ENCODE results near the gene C2CD4C.
"Not testable (repeated sequence)": the region's sequence is repeated elsewhere in the genome, so short reads cannot be mapped to it uniquely, and the experiment has no call there.

Gene C2CD4C

DNA sequence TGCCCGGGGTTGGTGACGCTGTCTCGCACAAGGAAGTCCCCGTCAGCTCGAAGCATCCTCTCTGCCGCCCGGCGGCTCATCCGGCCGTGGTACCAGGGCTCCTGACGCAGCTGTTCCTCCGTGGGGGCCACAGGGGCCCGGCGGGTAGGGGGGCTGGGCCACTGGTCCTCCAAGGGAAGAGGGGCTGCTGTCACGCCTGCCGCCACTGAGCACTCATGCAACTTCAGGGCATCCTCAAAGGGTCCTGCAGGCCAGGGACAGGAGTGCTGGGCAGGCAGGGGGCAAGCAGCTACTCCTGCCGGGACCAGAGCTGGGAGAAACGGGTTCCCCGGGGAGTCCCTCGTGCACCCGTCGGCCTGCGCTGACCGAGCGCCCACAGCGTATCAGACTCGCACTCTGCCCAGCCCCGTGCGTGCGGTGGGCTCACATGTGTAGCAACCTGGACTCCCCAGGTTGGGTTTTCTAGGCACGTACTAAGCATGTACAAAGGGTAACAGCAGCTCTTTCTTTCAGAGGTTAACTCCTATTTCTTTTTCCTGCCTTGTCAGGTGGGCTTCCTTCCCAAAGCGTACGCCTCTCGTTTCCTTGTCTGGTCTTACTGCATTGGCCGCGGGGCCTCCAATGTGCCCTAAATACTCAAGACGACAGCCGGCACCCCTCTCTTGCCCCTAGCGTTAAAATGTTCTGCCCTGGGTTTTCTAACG, 13.4 kb upstream of the C2CD4C start:
- in situ Hi-C loops (cut with HindIII; ENCODE audit: low pct_unique_long_range_greater_than_20kb, low sequenced_read_pairs), result no loop called here
- no peak for DNase-seq (ENCODE audit: low read depth in 1 of 2, low spot score in 1 of 2)
- no peak for TF ChIP-seq JUND (IDR thresholded peaks at IDR 0.05; ENCODE audit: low read depth)

DNA sequence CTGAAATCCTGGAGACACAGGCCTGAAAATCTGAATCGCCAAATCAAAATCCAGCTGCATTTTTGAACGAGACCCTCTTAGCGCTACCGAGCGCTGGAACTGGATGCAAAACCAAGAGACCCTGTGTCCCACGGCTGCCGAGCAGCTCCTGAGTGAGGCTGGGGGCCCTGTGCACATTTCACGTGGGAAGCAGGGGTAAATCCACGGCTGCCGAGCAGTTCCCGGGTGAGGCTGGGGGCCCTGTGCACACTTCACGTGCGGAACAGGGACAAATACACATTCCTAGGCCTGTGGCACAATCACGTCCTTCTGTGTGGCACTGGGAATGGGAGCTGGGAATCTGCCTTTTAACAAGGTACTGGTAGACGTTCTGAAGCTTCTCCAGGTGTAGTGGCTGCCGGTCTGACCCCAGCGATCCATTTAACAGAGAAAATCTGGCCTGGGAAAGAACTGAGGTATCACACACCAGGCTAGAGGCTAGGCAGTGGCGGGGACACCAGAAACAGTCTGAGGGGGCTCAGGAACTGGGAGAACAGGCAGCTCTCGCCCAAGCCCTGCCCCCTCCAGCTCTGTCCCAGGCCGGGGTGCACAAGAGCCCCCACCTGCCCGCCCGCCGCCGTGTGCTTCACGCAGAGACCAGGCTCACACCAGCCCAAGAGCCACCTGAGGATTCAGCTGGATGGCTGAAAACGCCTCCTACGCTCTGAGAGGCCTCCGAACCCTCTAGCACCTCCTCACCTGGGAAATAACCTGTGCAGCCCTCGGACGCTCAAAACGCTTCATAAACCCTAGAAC, 11.0 kb upstream of the C2CD4C start:
- DNase-seq (ENCODE audit: low read depth in 1 of 2, low spot score in 1 of 2), result no peak
- in situ Hi-C loops (cut with HindIII; ENCODE audit: low pct_unique_long_range_greater_than_20kb, low sequenced_read_pairs), result no loop called here
- TF ChIP-seq JUND (IDR thresholded peaks at IDR 0.05; ENCODE audit: low read depth), result no peak

DNA sequence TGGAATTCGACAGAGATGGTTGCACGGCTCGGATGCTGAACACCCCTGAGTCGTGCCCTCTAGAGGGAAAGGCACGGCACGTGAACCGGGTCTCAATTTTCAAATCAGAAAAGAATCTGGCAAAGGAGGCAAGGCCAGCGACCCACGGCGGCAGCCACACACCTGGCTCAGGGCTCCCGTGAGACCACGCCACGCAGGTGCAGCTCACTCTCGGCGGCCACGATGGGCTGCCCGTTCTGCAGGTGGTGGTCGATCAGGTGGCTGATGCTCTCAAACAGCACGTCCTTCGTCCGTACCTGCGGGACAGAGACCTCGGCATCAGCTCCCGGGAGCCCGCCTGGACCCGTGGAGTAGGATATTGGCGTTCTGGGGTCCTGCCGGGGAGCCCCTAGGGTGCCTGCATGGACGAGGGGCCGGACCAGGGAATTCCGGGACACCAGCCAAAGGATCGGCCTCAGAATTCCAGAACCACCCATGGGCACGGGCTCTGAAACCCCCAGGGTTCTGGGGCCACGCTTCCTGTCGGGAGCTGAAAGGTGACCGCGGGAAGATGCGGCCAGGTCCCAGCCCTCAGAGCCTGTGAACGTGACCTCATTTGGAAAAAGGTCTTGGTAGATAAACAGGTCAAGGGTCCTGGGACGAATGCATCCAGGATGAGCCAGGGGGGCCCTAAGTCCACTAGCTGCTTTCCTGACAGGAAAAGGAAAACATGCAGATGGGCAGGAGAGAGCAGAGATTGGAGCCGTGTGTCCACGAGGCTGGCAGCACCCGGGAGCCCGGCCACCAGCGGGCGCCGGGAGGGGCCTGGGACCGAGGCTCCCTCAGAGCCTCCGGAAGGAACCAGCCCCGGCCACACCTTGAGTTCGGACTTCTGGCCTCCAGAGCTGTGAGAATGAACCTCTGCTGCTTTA, 10.1 kb upstream of the C2CD4C start:
- DNase-seq (ENCODE audit: low read depth in 1 of 2, low spot score in 1 of 2), result no peak
- no peak for TF ChIP-seq JUND (IDR thresholded peaks at IDR 0.05; ENCODE audit: low read depth)
- in situ Hi-C loops (cut with HindIII; ENCODE audit: low pct_unique_long_range_greater_than_20kb, low sequenced_read_pairs), result no loop called here

DNA sequence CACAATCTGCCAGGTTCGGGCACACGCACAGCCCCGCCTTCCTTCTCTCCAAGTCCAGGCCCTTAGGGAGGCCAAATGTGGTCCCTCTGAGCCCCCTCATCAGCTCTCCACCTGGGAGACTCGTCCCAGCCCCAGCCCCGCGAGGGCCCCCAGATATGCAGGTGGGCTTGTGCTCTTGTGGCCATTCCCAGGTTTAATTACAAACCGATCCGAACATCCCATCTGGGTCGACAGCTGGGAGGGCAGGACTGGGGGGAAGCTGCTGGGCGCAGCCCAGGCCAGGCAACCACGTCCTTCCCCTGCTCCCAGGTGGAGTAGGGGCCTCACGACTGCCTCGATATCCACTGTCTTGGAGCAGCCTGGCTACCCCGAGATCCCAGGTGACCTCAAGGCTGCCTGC, 7.5 kb upstream of the C2CD4C start:
- TF ChIP-seq JUND (IDR thresholded peaks at IDR 0.05; ENCODE audit: low read depth), result no peak
- DNase-seq (ENCODE audit: low read depth in 1 of 2, low spot score in 1 of 2), result no peak
- in situ Hi-C loops (cut with HindIII; ENCODE audit: low pct_unique_long_range_greater_than_20kb, low sequenced_read_pairs), result no loop called here

DNA sequence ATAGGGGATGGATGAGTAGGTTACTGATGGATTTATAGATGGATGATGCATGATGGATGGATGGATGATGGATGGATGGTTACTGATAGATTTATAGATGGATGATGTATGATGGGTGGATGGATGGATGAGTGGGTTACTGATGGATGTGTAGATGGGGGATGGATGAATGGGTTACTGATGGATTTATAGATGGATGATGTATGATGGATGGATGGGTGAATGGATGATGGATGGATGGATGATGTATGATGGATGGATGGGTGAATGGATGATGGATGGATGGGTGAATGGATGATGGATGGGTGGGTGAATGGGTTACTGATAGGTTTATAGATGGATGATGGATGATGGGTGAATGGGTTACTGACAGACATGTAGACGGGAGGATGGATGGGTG, 6.3 kb upstream of the C2CD4C start:
- no peak for DNase-seq (ENCODE audit: low read depth in 1 of 2, low spot score in 1 of 2)
- in situ Hi-C loops (cut with HindIII; ENCODE audit: low pct_unique_long_range_greater_than_20kb, low sequenced_read_pairs), result no loop called here
- TF ChIP-seq JUND (IDR thresholded peaks at IDR 0.05; ENCODE audit: low read depth), result no peak

DNA sequence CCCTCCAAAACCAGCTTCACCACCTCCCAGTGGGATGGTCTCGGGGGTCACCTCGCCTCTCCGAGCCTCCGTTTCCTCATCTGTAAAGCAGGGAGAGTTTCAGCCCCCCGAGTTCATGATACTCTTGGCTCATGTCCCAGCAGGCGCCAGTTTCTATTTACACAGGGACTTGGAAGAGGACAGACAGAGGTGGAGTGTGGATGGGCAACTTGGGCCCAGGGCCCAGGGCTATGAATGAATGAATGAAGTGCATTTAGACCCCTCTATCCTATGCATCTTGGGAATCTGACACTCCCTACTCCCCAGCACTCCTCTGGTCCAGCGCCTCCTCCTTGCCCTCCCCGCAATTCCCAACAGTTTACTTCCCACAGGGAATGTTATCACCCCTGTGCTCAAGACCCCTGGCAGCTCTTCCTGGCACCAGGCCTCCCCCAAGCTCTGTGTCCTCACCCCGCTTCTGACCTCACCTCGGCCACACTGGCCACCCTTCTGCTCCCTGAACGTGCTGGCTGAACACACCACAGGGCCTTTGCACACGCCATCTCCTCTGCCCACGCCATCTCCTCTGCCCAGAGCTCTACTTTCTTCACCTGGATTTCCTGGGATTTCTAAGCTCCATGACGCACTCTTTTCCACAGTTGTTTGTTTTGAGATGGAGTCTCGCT, 4.9 kb upstream of the C2CD4C start:
- in situ Hi-C loops (cut with HindIII; ENCODE audit: low pct_unique_long_range_greater_than_20kb, low sequenced_read_pairs), result no loop called here
- TF ChIP-seq JUND (IDR thresholded peaks at IDR 0.05; ENCODE audit: low read depth), result no peak
- DNase-seq (ENCODE audit: low read depth in 1 of 2, low spot score in 1 of 2), result no peak

DNA sequence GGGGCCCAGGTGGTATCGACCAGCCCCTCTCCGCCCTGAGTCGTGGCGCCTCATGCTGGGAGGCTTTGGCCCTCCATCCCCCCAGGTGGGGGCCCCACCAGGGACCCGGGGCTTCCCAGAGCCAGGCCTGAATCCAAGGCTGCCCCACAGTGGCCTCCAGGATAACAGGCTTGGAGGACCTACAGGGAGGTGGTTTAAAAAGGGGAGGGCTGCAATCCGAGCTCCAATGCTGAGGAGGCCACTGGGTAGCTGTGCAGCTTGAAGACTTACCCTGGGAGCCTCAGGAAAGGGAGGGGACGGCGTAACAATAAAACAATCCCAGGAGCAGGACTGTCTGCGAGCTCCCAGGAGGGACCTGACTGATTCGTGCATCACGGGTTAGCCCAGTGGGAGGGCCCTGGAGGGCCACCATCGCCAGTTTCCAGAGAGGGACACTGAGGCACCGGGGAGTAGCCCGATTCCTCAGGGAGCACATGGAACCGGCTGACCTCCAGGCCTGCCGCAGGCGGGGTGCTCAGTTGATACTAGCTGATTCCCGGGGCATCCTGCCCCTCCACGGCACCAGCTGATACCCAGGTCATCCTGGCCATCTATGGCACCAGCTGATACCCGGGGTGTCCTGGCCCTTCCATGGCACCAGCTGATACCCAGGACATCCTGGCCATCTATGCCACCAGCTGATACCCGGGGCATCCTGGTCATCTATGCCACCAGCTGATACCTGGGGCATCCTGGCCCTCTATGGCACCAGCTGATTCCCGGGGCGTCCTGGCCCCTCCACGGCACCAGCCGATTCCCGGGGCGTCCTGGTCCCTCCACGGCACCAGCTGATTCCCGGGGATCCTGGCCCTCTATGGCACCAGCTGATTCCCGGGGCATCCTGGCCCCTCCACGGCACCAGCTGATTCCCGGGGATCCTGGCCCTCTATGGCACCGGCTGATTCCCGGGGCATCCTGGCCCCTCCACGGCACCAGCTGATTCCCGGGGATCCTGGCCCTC, 3.7 kb upstream of the C2CD4C start:
- TF ChIP-seq JUND (IDR thresholded peaks at IDR 0.05; ENCODE audit: low read depth), result no peak
- in situ Hi-C loops (cut with HindIII; ENCODE audit: low pct_unique_long_range_greater_than_20kb, low sequenced_read_pairs), result no loop called here
- DNase-seq (ENCODE audit: low read depth in 1 of 2, low spot score in 1 of 2), result peak in 1 of 2 experiments; percentile 53

DNA sequence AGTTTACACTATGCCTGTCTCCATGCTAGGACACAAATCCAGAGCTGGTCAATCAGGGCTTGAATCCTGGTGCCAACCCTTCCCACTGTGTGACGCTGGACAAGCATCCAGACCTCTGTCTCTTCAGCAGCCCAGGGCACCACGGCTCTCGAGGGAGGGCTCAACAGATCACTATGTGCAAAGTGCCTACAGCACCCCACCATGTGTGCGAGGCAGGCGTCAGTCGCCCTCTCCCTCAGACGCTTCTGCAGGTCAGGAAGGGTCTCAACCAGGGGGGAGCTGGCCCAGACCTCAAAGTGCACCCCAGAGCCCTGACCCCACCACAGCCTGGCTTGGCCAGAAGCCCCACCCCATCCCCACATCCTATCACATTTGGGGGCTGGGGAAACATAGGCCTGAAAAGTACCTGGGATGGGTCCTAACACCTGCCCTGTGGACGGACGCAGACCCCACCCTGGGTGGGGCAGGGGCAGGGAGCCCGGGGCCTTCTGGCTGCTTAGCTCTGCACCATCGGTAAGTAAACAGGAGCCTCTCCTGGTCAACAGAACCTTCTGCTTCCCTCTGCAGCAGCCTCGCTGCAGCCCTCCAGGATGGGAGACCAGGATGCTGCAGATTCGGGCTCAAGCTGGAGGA, 2.9 kb upstream of the C2CD4C start:
- DNase-seq (ENCODE audit: low read depth in 1 of 2, low spot score in 1 of 2), result no peak
- TF ChIP-seq JUND (IDR thresholded peaks at IDR 0.05; ENCODE audit: low read depth), result no peak
- in situ Hi-C loops (cut with HindIII; ENCODE audit: low pct_unique_long_range_greater_than_20kb, low sequenced_read_pairs), result no loop called here

DNA sequence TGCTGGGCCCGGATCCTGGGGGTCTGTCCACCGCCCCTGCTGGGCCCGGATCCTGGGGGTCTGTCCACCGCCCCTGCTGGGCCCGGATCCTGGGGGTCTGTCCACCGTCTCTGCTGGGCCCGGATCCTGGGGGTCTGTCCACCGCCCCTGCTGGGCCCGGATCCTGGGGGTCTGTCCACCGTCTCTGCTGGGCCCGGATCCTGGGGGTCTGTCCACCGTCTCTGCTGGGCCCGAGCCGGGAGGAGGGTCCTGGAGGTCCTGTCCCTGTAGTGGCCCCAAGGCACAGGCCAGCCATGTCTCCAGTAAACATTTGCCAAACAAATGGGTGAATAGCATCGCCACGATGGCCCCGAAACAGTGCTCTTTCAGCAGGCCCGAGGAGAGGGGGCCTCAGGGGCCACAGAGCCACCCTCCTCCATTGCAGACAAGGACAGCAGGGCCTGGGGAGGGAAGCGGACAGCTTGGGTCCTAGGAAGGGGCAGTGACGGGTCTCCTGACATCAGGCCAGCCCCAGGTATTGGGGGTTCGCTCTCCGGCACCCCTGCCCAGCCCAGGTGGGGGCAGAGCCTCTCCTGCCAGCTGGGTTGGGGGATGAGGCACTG, 2.3 kb upstream of the C2CD4C start:
- in situ Hi-C loops (cut with HindIII; ENCODE audit: low pct_unique_long_range_greater_than_20kb, low sequenced_read_pairs); DNase-seq (ENCODE audit: low read depth in 1 of 2, low spot score in 1 of 2): not testable (repeated sequence)

DNA sequence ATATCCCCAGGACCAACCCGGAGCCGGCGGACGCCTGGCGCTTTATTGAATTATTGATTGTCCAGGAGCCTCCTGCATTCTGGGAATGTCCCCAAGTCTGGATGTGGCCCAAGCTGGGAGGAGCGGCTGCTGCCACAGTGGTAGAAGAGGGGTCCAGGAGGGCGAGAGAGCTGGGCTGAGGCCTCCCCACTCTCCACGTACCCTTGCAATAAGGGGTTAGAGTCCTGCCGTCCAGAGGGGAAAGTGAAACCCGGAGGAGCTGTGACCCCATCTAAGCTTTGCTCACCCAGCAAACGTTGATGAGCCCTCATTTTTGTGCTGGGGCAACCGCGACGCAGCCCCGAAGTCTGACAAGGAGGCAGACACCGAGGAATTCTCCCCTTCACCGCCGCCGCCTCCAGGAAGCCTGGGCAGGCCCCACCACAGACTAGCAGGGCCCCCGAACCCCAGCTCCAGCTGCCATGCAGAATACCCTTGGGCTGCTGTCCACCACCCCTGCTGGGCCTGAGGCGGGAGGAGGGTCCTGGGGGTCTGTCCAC, 1.4 kb upstream of the C2CD4C start:
- no peak for TF ChIP-seq JUND (IDR thresholded peaks at IDR 0.05; ENCODE audit: low read depth)
- no peak for DNase-seq (ENCODE audit: low read depth in 1 of 2, low spot score in 1 of 2)
- in situ Hi-C loops (cut with HindIII; ENCODE audit: low pct_unique_long_range_greater_than_20kb, low sequenced_read_pairs), result no loop called here
